Progenitor cell of endocrine pancreas (in vitro differentiated cells): Measurements from ENCODE around the gene MYLK2. TPM values are rescaled to one million over a fixed set of nuclear protein-coding genes. Genes with fewer than 3 reads are reported as not detected.

Experiments
- DNase-seq: peaks from one replicate; pipeline ENCODE4 v3.0.0; 2021; ENCODE audit warnings: low spot score; ENCODE audit not compliant: unreplicated experiment
- H3K27ac Mint-ChIP-seq: 2 replicates; pipeline ENCODE4 v1.8.0; 2021; ENCODE audit warnings: mild to moderate bottlenecking, moderate library complexity, mixed read lengths
- H3K27me3 Mint-ChIP-seq: 2 replicates; pipeline ENCODE4 v1.8.0; 2021; ENCODE audit warnings: mixed read lengths
- H3K36me3 Mint-ChIP-seq: 2 replicates; pipeline ENCODE4 v1.8.0; 2022; ENCODE audit warnings: mixed read lengths; ENCODE audit not compliant: insufficient read depth
- H3K4me1 Mint-ChIP-seq: 2 replicates; pipeline ENCODE4 v1.8.0; 2021; ENCODE audit warnings: low read depth, mixed read lengths
- H3K4me3 Mint-ChIP-seq: 2 replicates; pipeline ENCODE4 v1.8.0; 2021; ENCODE audit warnings: low read depth, mild to moderate bottlenecking, moderate library complexity, mixed read lengths
- H3K9me3 Mint-ChIP-seq: 2 replicates; pipeline ENCODE4 v1.8.0; 2021; ENCODE audit warnings: low read depth, mixed read lengths
- CTCF ChIP-seq: fragments of 200-600 bp; sonication (generic); IDR thresholded peaks from one replicate; pipeline ENCODE4 v1.5.0; 2021; ENCODE audit warnings: antibody characterized with exemption, mild to moderate bottlenecking; ENCODE audit not compliant: unreplicated experiment
- total RNA-seq: library from RNA; stranded (reverse); gene quantifications from 2 replicates; pipeline ENCODE4 v1.2.1, GENCODE V29; 2021

The MYLK2 gene
- total RNA-seq, 1 donor from 2014 or later, result 0.38 TPM

- no peak for DNase-seq
Measured at GRCh38 chr20:31815408-31816188, 3.6 kb upstream of the MYLK2 start.

GRCh38 chr20:31816221-31816620 is 2.9 kb upstream of the MYLK2 start:
- Mint-ChIP-seq H3K4me3 (no peak overlapping the region), H3K27ac (no peak overlapping the region), H3K36me3 (no peaks in the 10 kb centered on the region), H3K9me3 (no peaks in the 10 kb centered on the region), H3K4me1 (no peaks in the 10 kb centered on the region), H3K27me3 (peaks cover 4% of the 10 kb centered on the region)
- no peak for TF ChIP-seq CTCF
- no peak for DNase-seq

More at GRCh38 chr20:31815408-31816188, 3.6 kb upstream of the MYLK2 start:
- no peak overlapping the region for H3K27ac Mint-ChIP-seq
- no peak for TF ChIP-seq CTCF
- H3K27me3 Mint-ChIP-seq, result peaks cover 1% of the 10 kb centered on the region
- no peaks in the 10 kb centered on the region for H3K4me1 Mint-ChIP-seq
- H3K4me3 Mint-ChIP-seq, result no peak overlapping the region
- no peaks in the 10 kb centered on the region for H3K9me3 Mint-ChIP-seq
- H3K36me3 Mint-ChIP-seq, result no peaks in the 10 kb centered on the region

GRCh38 chr20:31817461-31817860 is 1.7 kb upstream of the MYLK2 start:
- H3K4me1 Mint-ChIP-seq, result no peaks in the 10 kb centered on the region

GRCh38 chr20:31818376-31818908 is 714 bp upstream of the MYLK2 start:
- no peak overlapping the region for H3K27ac Mint-ChIP-seq
- DNase-seq, result no peak
- H3K36me3 Mint-ChIP-seq, result no peaks in the 10 kb centered on the region

More at GRCh38 chr20:31817461-31817860, 1.7 kb upstream of the MYLK2 start:
- peaks cover 9% of the 10 kb centered on the region for H3K27me3 Mint-ChIP-seq
- no peak for TF ChIP-seq CTCF
- H3K27ac Mint-ChIP-seq, result no peak overlapping the region
- H3K36me3 Mint-ChIP-seq, result no peaks in the 10 kb centered on the region
- no peak for DNase-seq
- H3K9me3 Mint-ChIP-seq, result no peaks in the 10 kb centered on the region
- no peak overlapping the region for H3K4me3 Mint-ChIP-seq

GRCh38 chr20:31820228-31820627 is 1.1 kb downstream of the MYLK2 start:
- DNase-seq, result no peak
- Mint-ChIP-seq H3K9me3 (no peaks in the 10 kb centered on the region), H3K36me3 (no peaks in the 10 kb centered on the region), H3K4me3 (no peak overlapping the region), H3K4me1 (no peaks in the 10 kb centered on the region), H3K27ac (no peak overlapping the region), H3K27me3 (peaks cover 12% of the 10 kb centered on the region)
- no peak for TF ChIP-seq CTCF

More at GRCh38 chr20:31818376-31818908, 714 bp upstream of the MYLK2 start:
- Mint-ChIP-seq H3K4me3 (no peak overlapping the region), H3K9me3 (no peaks in the 10 kb centered on the region), H3K27me3 (peaks cover 9% of the 10 kb centered on the region), H3K4me1 (no peaks in the 10 kb centered on the region)
- TF ChIP-seq CTCF, result no peak
